ENCODE results near the gene SHMT2. TPM values are rescaled to one million over a fixed set of nuclear protein-coding genes. Genes with fewer than 3 reads are reported as not detected.
"Not testable (repeated sequence)": the region's sequence is repeated elsewhere in the genome, so short reads cannot be mapped to it uniquely, and the experiment has no call there.

Gene SHMT2
- total RNA-seq, 1 donor from 2014 or later = 413 TPM

DNA sequence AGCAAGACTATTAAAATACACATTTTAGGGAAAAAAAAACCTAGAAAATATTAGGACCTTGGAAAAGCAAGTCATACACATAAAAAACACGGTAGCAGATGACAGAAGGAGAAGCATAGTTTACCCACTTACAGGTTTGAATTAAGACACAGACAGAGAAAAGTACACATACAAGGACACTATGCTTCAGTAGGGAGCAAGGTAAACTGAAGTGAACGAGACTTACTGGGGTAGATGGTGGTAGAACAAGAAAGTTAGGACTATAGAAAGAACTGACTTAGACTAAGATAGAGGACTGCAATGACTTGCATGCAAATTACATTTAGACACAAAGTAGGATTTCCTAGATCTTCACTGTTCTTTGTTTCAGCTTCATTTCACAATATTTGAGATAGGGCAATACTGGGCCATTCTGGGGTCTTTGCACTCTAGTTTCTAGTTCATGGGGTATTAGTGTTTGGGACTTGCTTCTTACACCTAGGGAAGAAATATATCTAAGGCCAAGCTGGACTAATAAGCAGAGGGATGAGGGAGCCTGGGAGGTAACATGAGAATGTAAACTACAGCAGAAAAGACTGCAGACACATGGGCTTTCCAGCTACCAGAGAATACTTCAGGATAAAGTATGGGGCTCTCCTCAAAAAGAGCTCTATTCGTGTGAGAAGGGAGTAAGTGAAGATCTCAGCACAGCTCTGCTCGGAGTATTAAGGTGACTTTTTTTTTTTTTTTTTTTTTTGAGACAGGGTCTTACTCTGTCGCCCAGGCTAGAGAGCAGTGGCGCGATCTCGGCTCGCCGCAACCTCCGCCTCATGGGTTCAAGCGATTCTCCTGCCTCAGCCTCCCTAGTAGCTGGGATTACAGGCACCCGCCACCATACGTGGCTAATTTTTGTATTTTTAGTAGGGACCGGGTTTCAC is 49.2 kb downstream of the SHMT2 start:
- DNase-seq (ENCODE audit: low read depth) = no peak
- TF ChIP-seq, protein P1, sequence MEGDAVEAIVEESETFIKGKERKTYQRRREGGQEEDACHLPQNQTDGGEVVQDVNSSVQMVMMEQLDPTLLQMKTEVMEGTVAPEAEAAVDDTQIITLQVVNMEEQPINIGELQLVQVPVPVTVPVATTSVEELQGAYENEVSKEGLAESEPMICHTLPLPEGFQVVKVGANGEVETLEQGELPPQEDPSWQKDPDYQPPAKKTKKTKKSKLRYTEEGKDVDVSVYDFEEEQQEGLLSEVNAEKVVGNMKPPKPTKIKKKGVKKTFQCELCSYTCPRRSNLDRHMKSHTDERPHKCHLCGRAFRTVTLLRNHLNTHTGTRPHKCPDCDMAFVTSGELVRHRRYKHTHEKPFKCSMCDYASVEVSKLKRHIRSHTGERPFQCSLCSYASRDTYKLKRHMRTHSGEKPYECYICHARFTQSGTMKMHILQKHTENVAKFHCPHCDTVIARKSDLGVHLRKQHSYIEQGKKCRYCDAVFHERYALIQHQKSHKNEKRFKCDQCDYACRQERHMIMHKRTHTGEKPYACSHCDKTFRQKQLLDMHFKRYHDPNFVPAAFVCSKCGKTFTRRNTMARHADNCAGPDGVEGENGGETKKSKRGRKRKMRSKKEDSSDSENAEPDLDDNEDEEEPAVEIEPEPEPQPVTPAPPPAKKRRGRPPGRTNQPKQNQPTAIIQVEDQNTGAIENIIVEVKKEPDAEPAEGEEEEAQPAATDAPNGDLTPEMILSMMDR (IDR thresholded peaks at IDR 0.05; ENCODE audit: insufficient read depth, low read length, severe bottlenecking) = no peak
- Histone ChIP-seq H3K27me3 (ENCODE audit: control insufficient read depth, insufficient read depth, low read length) (no peaks in the 10 kb centered on the region), H3K4me3 (ENCODE audit: low read depth, low read length) (no peak overlapping the region), H3K36me3 (ENCODE audit: control insufficient read depth, insufficient read depth, low read length) (peaks cover 3% of the 10 kb centered on the region)
- FAIRE-seq = no peak

GRCh38 chr12:57280211-57281062 is 50.9 kb downstream of the SHMT2 start:
- FAIRE-seq (peak; percentile 50), DNase-seq (ENCODE audit: low read depth) (peak; percentile 98)
- Histone ChIP-seq H3K4me3 (ENCODE audit: low read depth, low read length) (no peak overlapping the region), H3K36me3 (ENCODE audit: control insufficient read depth, insufficient read depth, low read length) (peaks cover 4% of the 10 kb centered on the region), H3K27me3 (ENCODE audit: control insufficient read depth, insufficient read depth, low read length) (no peaks in the 10 kb centered on the region)
- TF ChIP-seq, protein P1 (IDR thresholded peaks at IDR 0.05; ENCODE audit: insufficient read depth, low read length, severe bottlenecking) = no peak

GRCh38 chr12:57282073-57282472 is 52.6 kb downstream of the SHMT2 start:
- not testable (repeated sequence) for FAIRE-seq; H3K36me3 ChIP-seq (ENCODE audit: control insufficient read depth, insufficient read depth, low read length); H3K27me3 ChIP-seq (ENCODE audit: control insufficient read depth, insufficient read depth, low read length); H3K4me3 ChIP-seq (ENCODE audit: low read depth, low read length); DNase-seq (ENCODE audit: low read depth)

Other genes with a start within 250 kb of the SHMT2 start
- gene ZBTB39, start 223.2 kb upstream of the SHMT2 start, total RNA-seq = 5.2 and 5.5 TPM in 2 replicates
- not detected in 2 replicates for gene TAC3, start 213.2 kb upstream of the SHMT2 start, total RNA-seq
- gene MYO1A, start 179.6 kb upstream of the SHMT2 start, total RNA-seq = under 0.01 and 0.13 TPM in 2 replicates
- 4.2 and 5.2 TPM in 2 replicates for gene NEMP1, start 150.9 kb upstream of the SHMT2 start, total RNA-seq
- 33.0 and 40.5 TPM in 2 replicates for gene NAB2, start 140.6 kb upstream of the SHMT2 start, total RNA-seq
- gene STAT6, start 118.3 kb upstream of the SHMT2 start, total RNA-seq = 30.8 and 77.7 TPM in 2 replicates
- 24.5 and 44.2 TPM in 2 replicates for gene LRP1, start 101.2 kb upstream of the SHMT2 start, total RNA-seq
- gene LRP1-AS, start 82.1 kb upstream of the SHMT2 start, total RNA-seq = not detected in 2 replicates
- 0.53 and 1.9 TPM in 2 replicates for gene NXPH4, start 12.9 kb upstream of the SHMT2 start, total RNA-seq
- 0.26 and 0.51 TPM in 2 replicates for gene STAC3, start 21.5 kb downstream of the SHMT2 start, total RNA-seq
- 5.5 and 6.4 TPM in 2 replicates for gene R3HDM2, start 201.3 kb downstream of the SHMT2 start, total RNA-seq
- gene INHBC, start 205.1 kb downstream of the SHMT2 start, total RNA-seq = not detected in 2 replicates
- 0.26 and 1.3 TPM in 2 replicates for gene INHBE, start 225.6 kb downstream of the SHMT2 start, total RNA-seq
- gene GLI1, start 230.1 kb downstream of the SHMT2 start, total RNA-seq = under 0.01 and 0.26 TPM in 2 replicates

All from bronchial epithelial cell (primary cell).